ENCODE data around the gene TECTA. TPM values are rescaled to one million over a fixed set of nuclear protein-coding genes. Genes with fewer than 3 reads are reported as not detected.

The TECTA gene
- total RNA-seq, 2 experiments from 2014 or later = 0.16 to 0.41 TPM

DNA sequence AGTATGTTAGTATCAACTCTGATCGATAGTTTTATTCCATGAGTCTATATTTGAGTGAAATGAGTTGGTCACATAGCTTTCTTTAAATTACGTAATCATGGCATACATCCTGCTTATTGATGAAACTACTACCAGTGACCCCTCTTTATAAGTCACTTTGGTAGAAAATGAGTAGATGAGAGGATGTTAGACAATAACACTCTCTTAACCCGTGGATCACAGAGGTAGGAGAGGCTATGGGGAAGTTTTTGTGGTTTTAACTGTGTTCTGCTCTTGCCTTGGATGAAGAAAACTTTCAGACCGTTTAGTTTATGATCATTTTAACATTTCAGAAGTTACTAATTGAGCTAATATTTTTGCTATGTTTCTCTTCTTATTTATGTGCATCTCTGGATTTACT, 43.1 kb upstream of the TECTA start:
- intact Hi-C loops (cut with micrococcal nuclease) = no loop called here
- H3K36me3 Mint-ChIP-seq (ENCODE audit: low read depth) = peaks cover 27% of the 10 kb centered on the region
- H3K27ac Mint-ChIP-seq = no peak overlapping the region
- H3K4me3 Mint-ChIP-seq = no peak overlapping the region
- H3K4me1 Mint-ChIP-seq (ENCODE audit: low read depth) = peaks cover 4% of the 10 kb centered on the region
- H3K27me3 Mint-ChIP-seq = no peaks in the 10 kb centered on the region
- ChIA-PET CTCF (interaction anchor here (1.9 kb wide), 1 partner anchor 10 kb away, joined by 4 read pairs; no protein-coding TSS in a partner anchor), POLR2A (no interaction called here)
- TF ChIP-seq, protein P1, sequence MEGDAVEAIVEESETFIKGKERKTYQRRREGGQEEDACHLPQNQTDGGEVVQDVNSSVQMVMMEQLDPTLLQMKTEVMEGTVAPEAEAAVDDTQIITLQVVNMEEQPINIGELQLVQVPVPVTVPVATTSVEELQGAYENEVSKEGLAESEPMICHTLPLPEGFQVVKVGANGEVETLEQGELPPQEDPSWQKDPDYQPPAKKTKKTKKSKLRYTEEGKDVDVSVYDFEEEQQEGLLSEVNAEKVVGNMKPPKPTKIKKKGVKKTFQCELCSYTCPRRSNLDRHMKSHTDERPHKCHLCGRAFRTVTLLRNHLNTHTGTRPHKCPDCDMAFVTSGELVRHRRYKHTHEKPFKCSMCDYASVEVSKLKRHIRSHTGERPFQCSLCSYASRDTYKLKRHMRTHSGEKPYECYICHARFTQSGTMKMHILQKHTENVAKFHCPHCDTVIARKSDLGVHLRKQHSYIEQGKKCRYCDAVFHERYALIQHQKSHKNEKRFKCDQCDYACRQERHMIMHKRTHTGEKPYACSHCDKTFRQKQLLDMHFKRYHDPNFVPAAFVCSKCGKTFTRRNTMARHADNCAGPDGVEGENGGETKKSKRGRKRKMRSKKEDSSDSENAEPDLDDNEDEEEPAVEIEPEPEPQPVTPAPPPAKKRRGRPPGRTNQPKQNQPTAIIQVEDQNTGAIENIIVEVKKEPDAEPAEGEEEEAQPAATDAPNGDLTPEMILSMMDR (IDR thresholded peaks at IDR 0.05) = no peak
- DNase-seq (no peak), ATAC-seq (no peak)
- no peaks in the 10 kb centered on the region for H3K9me3 Mint-ChIP-seq

DNA sequence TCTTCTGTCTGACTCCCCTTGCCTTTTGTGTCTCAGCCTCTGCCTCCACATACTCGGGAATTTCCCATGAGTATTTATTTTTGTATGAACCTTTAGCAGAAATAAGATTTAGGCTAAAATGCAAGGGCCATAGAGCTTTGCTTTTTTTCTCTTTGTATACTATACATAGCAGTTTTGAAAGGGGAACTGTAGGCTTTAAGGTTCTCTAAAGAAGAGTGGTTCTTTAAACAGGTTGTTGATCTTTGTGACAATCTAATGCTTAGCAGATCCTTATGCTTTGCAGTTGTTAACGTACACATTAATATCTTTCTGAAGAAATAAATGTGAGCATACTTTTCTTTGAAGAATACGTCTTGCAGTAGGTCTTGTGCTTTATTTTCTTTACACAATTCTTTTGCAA, 42.1 kb upstream of the TECTA start:
- Mint-ChIP-seq H3K36me3 (ENCODE audit: low read depth) (peaks cover 23% of the 10 kb centered on the region), H3K27ac (no peak overlapping the region), H3K9me3 (no peaks in the 10 kb centered on the region), H3K27me3 (no peaks in the 10 kb centered on the region), H3K4me1 (ENCODE audit: low read depth) (peaks cover 4% of the 10 kb centered on the region), H3K4me3 (no peak overlapping the region)
- ChIA-PET POLR2A (no interaction called here), CTCF (interaction anchor here (1.9 kb wide), 1 partner anchor 9 kb away, joined by 4 read pairs; no protein-coding TSS in a partner anchor)
- intact Hi-C loops (cut with micrococcal nuclease) = no loop called here
- no peak for DNase-seq
- ATAC-seq = no peak
- TF ChIP-seq, protein P1 (IDR thresholded peaks at IDR 0.05) = no peak

DNA sequence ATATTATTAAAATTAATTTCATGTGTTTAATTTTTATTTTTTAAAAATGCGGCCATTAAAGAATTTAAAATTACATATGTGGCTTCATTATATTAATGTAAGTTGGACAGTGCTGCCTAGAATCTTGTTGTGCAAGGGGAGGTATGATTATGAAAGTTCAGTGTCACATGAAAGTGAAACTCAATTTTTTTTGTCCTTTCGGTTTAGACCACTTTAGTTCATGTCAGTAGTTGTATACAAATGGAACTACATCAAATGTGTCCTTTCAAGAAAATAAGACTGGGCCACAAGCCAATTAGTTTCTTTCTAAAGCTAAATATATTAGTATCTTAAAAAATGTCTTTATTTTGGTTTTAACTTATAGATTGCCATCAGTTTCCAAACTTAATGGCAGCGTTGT, 41.4 kb upstream of the TECTA start:
- Mint-ChIP-seq H3K9me3 (no peaks in the 10 kb centered on the region), H3K27me3 (no peaks in the 10 kb centered on the region), H3K4me1 (ENCODE audit: low read depth) (peaks cover 4% of the 10 kb centered on the region), H3K4me3 (no peak overlapping the region), H3K36me3 (ENCODE audit: low read depth) (peaks cover 20% of the 10 kb centered on the region), H3K27ac (no peak overlapping the region)
- ATAC-seq (peak; percentile 64), DNase-seq (no peak)
- ChIA-PET CTCF (interaction anchor here (1.9 kb wide), 1 partner anchor 8 kb away, joined by 4 read pairs; no protein-coding TSS in a partner anchor), POLR2A (no interaction called here)
- intact Hi-C loops (cut with micrococcal nuclease) = no loop called here
- TF ChIP-seq, protein P1 (IDR thresholded peaks at IDR 0.05) = no peak

DNA sequence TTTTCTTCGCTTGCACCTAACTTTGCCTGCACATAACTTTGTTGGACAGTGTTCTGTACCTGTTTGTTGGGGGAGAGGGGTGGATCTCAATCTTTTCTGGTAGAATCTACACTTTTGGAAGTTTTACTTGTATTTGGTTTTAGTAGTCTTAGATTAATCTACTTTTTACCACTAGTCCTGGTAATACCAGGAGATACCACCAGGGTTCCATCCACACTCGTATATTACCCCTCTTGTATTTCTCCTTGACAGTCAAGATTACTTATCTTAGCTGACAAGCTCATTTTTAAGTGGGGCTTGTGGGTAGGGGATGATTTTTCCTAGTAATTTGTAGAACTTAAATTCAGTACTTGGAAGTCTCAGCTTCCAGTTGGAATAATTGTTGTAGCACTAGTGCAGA, 37.3 kb upstream of the TECTA start:
- intact Hi-C loops (cut with micrococcal nuclease) = no loop called here
- ChIA-PET CTCF (interaction anchor here (0.6 to 1.6 kb wide), 5 partner anchors 12 to 46 kb away, joined by 3 read pairs; no protein-coding TSS in a partner anchor), POLR2A (no interaction called here)
- peaks cover 25% of the 10 kb centered on the region for H3K36me3 Mint-ChIP-seq (ENCODE audit: low read depth)
- ATAC-seq (peak; percentile 49), DNase-seq (peak; percentile 4)
- TF ChIP-seq, protein P1 (IDR thresholded peaks at IDR 0.05) = peak; percentile 60
- peaks cover 4% of the 10 kb centered on the region for H3K4me1 Mint-ChIP-seq (ENCODE audit: low read depth)
- H3K27ac Mint-ChIP-seq = no peak overlapping the region
- H3K9me3 Mint-ChIP-seq = no peaks in the 10 kb centered on the region
- no peak overlapping the region for H3K4me3 Mint-ChIP-seq
- H3K27me3 Mint-ChIP-seq = no peaks in the 10 kb centered on the region

DNA sequence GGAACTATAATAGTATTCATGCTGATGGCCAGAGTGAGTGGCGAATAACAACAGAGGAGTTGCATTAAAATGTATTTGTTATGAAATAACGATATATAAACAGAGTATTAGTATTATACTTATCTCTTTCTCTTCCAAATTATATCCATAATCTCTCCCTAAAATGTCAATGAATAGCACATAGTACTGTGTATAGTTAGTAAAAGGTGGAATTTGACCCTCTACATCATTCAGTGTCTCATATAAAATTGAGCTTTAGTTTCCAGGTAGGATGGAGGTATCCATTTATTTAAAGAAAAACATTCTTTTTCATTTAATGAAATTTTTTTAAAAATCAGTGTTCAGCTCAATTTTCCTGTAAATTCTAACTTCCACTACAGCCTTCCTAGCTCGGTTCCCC, 34.4 kb upstream of the TECTA start:
- Mint-ChIP-seq H3K4me3 (no peak overlapping the region), H3K36me3 (ENCODE audit: low read depth) (peaks cover 31% of the 10 kb centered on the region), H3K4me1 (ENCODE audit: low read depth) (no peaks in the 10 kb centered on the region)

More for the DNA sequence above, 34.4 kb upstream of the TECTA start:
- DNase-seq (no peak), ATAC-seq (no peak)
- POLR2A ChIA-PET = interaction anchor here (1.3 kb wide), 1 partner anchor 42 kb away, joined by 3 read pairs; the partner anchor contains the start of gene TBCEL
- Mint-ChIP-seq H3K27ac (no peak overlapping the region), H3K27me3 (no peaks in the 10 kb centered on the region), H3K9me3 (no peaks in the 10 kb centered on the region)
- CTCF ChIA-PET = interaction anchor here (1.1 to 1.2 kb wide), 2 partner anchors 45 to 128 kb away, joined by 4 to 8 read pairs; no protein-coding TSS in a partner anchor
- TF ChIP-seq, protein P1 (IDR thresholded peaks at IDR 0.05) = no peak
- intact Hi-C loops (cut with micrococcal nuclease) = no loop called here

Data from activated CD8-positive, alpha-beta T cell treated with anti-CD3 and anti-CD28 coated beads for 36 hours (primary cell).